ENCODE data around the gene MAST4. TPM values are rescaled to one million over a fixed set of nuclear protein-coding genes. Genes with fewer than 3 reads are reported as not detected.

MAST4 gene
- total and polyA plus RNA-seq, 2 of the 8 experiments (the other 6 are each of a cell fraction or from before 2014, with no cell fraction given): 1.5 to 2.6 TPM

DNA sequence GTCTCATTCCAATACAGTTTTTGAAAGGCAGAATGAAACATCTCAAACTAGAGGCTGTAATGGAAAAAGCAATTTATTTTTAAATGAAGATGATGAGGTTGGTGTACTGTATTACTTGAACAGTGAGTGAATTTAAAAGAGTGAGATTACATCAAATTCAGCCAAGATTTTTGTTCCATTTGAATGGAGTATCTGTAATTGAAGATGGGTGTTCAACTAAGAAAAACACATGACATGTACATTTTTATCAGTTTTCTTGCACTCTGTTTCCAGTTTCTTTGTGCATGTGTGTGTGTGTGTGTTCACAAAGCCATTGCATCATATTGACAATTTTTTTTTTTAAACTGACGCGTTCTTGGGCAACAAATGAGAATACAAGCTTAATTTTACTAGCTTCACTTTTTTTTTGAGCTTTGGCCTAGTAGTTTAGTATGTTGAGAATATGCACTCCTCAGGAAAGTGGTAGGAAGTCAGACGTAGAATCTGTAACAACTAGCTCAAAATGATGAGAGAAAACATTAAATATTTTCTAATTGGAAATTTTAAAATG, 243.5 kb downstream of the MAST4 start:
- TF ChIP-seq, protein P1, sequence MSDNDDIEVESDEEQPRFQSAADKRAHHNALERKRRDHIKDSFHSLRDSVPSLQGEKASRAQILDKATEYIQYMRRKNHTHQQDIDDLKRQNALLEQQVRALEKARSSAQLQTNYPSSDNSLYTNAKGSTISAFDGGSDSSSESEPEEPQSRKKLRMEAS (IDR thresholded peaks at IDR 0.05): no peak
- no peak overlapping the region for H3K4ac ChIP-seq (replicated peaks; ENCODE audit: insufficient read length, low read depth, low read length)
- WGBS, 2 experiments (ENCODE audit: extremely low coverage in 1 of 2, insufficient coverage in 1 of 2, insufficient read length in 1 of 2, insufficient replicate concordance in 2 of 2, low coverage in 1 of 2, low lambda C conversion rate in 2 of 2, missing lambda C conversion rate in 1 of 2): 96% methylated on average over 3 of the region's 3 CpGs; no CpG with 5 or more reads in 1 of the 2 experiments
- no peak overlapping the region for H4K91ac ChIP-seq (replicated peaks; ENCODE audit: insufficient read length, low read length)
- DNase-seq (ENCODE audit: low read depth in 1 of 2, low spot score in 2 of 2) (no peak), FAIRE-seq (no peak)
- H3K14ac ChIP-seq (ENCODE audit: insufficient read length): no peak overlapping the region
- H3K4me1 ChIP-seq (replicated peaks in 1 of 4; ENCODE audit: control insufficient read depth in 3 of 4, insufficient read depth in 4 of 4, low read length in 3 of 4): peaks cover 0 to 15% (median 12%) of the 10 kb centered on the region in 4 experiments; a peak in 3 of 7 replicates
- no peaks in the 10 kb centered on the region for H3K27me3 ChIP-seq (replicated peaks in 1 of 4; ENCODE audit: control insufficient read depth in 3 of 4, extremely low read depth in 1 of 4, insufficient read depth in 3 of 4, low read length in 3 of 4)
- no peak overlapping the region for H3K4me3 ChIP-seq (ENCODE audit: extremely low read depth in 1 of 4, insufficient read depth in 2 of 4, low read depth in 3 of 4, low read length in 4 of 4)
- H3K79me2 ChIP-seq (ENCODE audit: control insufficient read depth in 1 of 2, insufficient read depth in 2 of 2, low read length in 2 of 2): no peaks in the 10 kb centered on the region
- H2BK12ac ChIP-seq (ENCODE audit: low read depth, low read length): no peak overlapping the region
- H2BK20ac ChIP-seq (ENCODE audit: low read length): no peak overlapping the region
- H2BK15ac ChIP-seq (ENCODE audit: low read length): no peak overlapping the region
- no peak overlapping the region for H3K27ac ChIP-seq (ENCODE audit: low read depth, low read length)
- H4K5ac ChIP-seq (ENCODE audit: insufficient read length, low read depth, low read length): no peak overlapping the region
- no peak overlapping the region for H3K23ac ChIP-seq (ENCODE audit: insufficient read length)
- CTCF ChIA-PET (ENCODE audit: partially characterized antibody): interaction anchor here (1.0 to 2.4 kb wide), 6 partner anchors 9 to 58 kb away, joined by 3 to 7 read pairs (median 4); no protein-coding TSS in a partner anchor
- no peak overlapping the region for H2BK5ac ChIP-seq (ENCODE audit: low read depth, low read length)
- no peak overlapping the region for H4K8ac ChIP-seq (ENCODE audit: extremely low read depth, insufficient read depth, low read length)
- no peaks in the 10 kb centered on the region for H3K9me3 ChIP-seq (ENCODE audit: insufficient read depth in 2 of 2, low read depth in 1 of 2, low read length in 1 of 2)
- H3K79me1 ChIP-seq (ENCODE audit: low read depth, low read length): no peaks in the 10 kb centered on the region
- H4K20me1 ChIP-seq (replicated peaks in 1 of 2; ENCODE audit: control insufficient read depth in 1 of 2, insufficient read depth in 2 of 2, low read length in 2 of 2): no peaks in the 10 kb centered on the region
- no peak overlapping the region for H3K56ac ChIP-seq (replicated peaks; ENCODE audit: insufficient read length, low read depth, low read length)
- H3K23me2 ChIP-seq (ENCODE audit: low read depth, low read length): no peaks in the 10 kb centered on the region
- H2BK120ac ChIP-seq (replicated peaks; ENCODE audit: low read depth, low read length): no peak overlapping the region
- no peak overlapping the region for H3K4me2 ChIP-seq (ENCODE audit: insufficient read depth in 1 of 2, low read depth in 2 of 2, low read length in 2 of 2)
- no peak overlapping the region for H3K9ac ChIP-seq (replicated peaks in 1 of 4; ENCODE audit: extremely low read depth in 1 of 4, low read depth in 3 of 4, low read length in 3 of 4)
- no peaks in the 10 kb centered on the region for H3K36me3 ChIP-seq (ENCODE audit: control insufficient read depth in 2 of 4, insufficient read depth in 4 of 4, low read length in 3 of 4)
- POLR2A ChIA-PET (ENCODE audit: partially characterized antibody): interaction anchor here (1.7 to 2.0 kb wide), 2 partner anchors 10 to 11 kb away, joined by 4 read pairs; no protein-coding TSS in a partner anchor
- no peak overlapping the region for H2AK5ac ChIP-seq (ENCODE audit: low read depth, low read length)
- H3K18ac ChIP-seq (ENCODE audit: extremely low read depth, low read length): no peak overlapping the region
- H2AFZ ChIP-seq (ENCODE audit: low read length): no peak overlapping the region

Data from H1 (cell line).